HepG2 (cell line): ENCODE results near the gene CCDC30. TPM values are rescaled to one million over a fixed set of nuclear protein-coding genes. Genes with fewer than 3 reads are reported as not detected.

ENCODE experiments used
- ATAC-seq: fragments of 200-7000 bp; cut with Tn5 transposase; 3 replicates; pipeline ENCODE4 v1.9.1; 2020; ENCODE audit warnings: mild to moderate bottlenecking, moderate library complexity
- BruUV-seq: library from RNA; stranded (reverse); fragments of 400-500 nt; replicated peaks from 2 replicates; lab custom pipeline; 2021; lab: Mats Ljungman, UMichigan
- CTCF ChIA-PET: fragments of 300-600 bp; formaldehyde crosslinking; extraction: SDS; loops from one replicate; lab custom pipeline; 2021; ENCODE audit warnings: low total read pairs, inconsistent platforms, low intra/inter-chr PET ratio; lab: Yijun Ruan, JAX
- POLR2A ChIA-PET: fragments of 350-600 bp; sonication (Branson Sonifier 250); formaldehyde crosslinking; loops from one replicate; lab custom pipeline; 2020; ENCODE audit warnings: antibody characterized with exemption, inconsistent platforms; lab: Yijun Ruan, JAX
- DNase-seq: peaks from one replicate; pipeline ENCODE4 v3.0.0-alpha.2; 2015; ENCODE audit warnings: low spot score
- FAIRE-seq: peaks from 3 replicates; lab custom pipeline; 2011; peaks lifted over from hg19 to GRCh38; lab: Jason Lieb, UNC
- H2AFZ ChIP-seq: one replicate; pipeline ENCODE4 v1.6.1; 2011; ENCODE audit warnings: low read length, inconsistent platforms
- H3K27ac ChIP-seq: fragments of 300-600 bp; 3 replicates; pipeline ENCODE4 v1.8.0; 2011; ENCODE audit warnings: mixed run types, mild to moderate bottlenecking, mixed read lengths, low read length, inconsistent platforms; ENCODE audit not compliant: insufficient read depth; ENCODE audit errors: extremely low read length
- H3K27me3 ChIP-seq, 2 experiments: fragments of 200-600 bp in 1 of 2; 2 replicates in 1 of 2; 3 replicates in 1 of 2; pipeline versions ENCODE4 v1.6.0 to v1.8.0; 2011; ENCODE audit warnings: low read length in 2 of 2, mild to moderate bottlenecking in 2 of 2, moderate library complexity in 2 of 2, inconsistent platforms in 1 of 2; ENCODE audit not compliant: insufficient read depth in 2 of 2, control insufficient read depth in 1 of 2
- H3K36me3 ChIP-seq, 2 experiments: fragments of 200-600 bp in 1 of 2; replicated peaks in 1 of 2; 2 replicates in 1 of 2; 3 replicates in 1 of 2; pipeline versions ENCODE4 v1.5.1 to v1.8.0; 2011; ENCODE audit warnings: low read length in 2 of 2, inconsistent platforms in 1 of 2; ENCODE audit not compliant: insufficient read depth in 2 of 2, control insufficient read depth in 1 of 2
- H3K4me1 ChIP-seq: 2 replicates; pipeline ENCODE4 v1.5.1; 2012; ENCODE audit warnings: low read length, inconsistent platforms; ENCODE audit not compliant: insufficient read depth
- H3K4me2 ChIP-seq: 2 replicates; pipeline ENCODE4 v1.6.0; 2011; ENCODE audit warnings: low read depth, low read length, inconsistent platforms
- H3K4me3 ChIP-seq, 3 experiments: fragments of 200-600 bp in 1 of 3; sonication (generic), shearing (Covaris generic) in 1 of 3; replicated peaks in 1 of 3; 2 replicates each; pipeline ENCODE4 v1.5.1; 2011 to 2016; ENCODE audit warnings: low read length in 3 of 3, inconsistent platforms in 2 of 3, low read depth in 2 of 3, mild to moderate bottlenecking in 2 of 3, control low read depth in 1 of 3, mixed read lengths in 1 of 3; ENCODE audit not compliant: insufficient read depth in 1 of 3
- H3K79me2 ChIP-seq: one replicate; pipeline ENCODE4 v1.6.1; 2011; ENCODE audit warnings: low read length, inconsistent platforms; ENCODE audit not compliant: insufficient read depth
- H3K9ac ChIP-seq: 2 replicates; pipeline ENCODE4 v1.6.0; 2011; ENCODE audit warnings: mild to moderate bottlenecking, low read depth, low read length, inconsistent platforms; ENCODE audit not compliant: insufficient read depth
- H3K9me3 ChIP-seq: 2 replicates; pipeline ENCODE4 v1.5.1; 2012; ENCODE audit warnings: mild to moderate bottlenecking, low read length
- H4K20me1 ChIP-seq: 2 replicates; pipeline ENCODE4 v1.6.0; 2011; ENCODE audit warnings: inconsistent platforms, mild to moderate bottlenecking, low read length, moderate library complexity; ENCODE audit not compliant: insufficient read depth
- ATAD3A ChIP-seq: sonication (generic); formaldehyde crosslinking; IDR thresholded peaks from 2 replicates; pipeline ENCODE4 v1.4.0; 2020; ENCODE audit warnings: missing genetic modification reagents
- CREB1 ChIP-seq, 2 experiments: fragments of 450-650 bp in 1 of 2; IDR thresholded peaks; 2 replicates each; pipeline ENCODE4 v1.6.1; 2016 to 2017; ENCODE audit warnings: control low read depth in 1 of 2, mild to moderate bottlenecking in 1 of 2, missing compliant biosample characterization in 1 of 2, missing genetic modification characterization in 1 of 2
- GTF2F1 ChIP-seq: fragments of 150-350 bp; IDR thresholded peaks from 2 replicates; pipeline ENCODE4 v1.6.1; 2014; ENCODE audit warnings: low read length
- HES4 ChIP-seq: sonication (generic); formaldehyde crosslinking; IDR thresholded peaks from 2 replicates; pipeline ENCODE4 v1.9.0; 2021; ENCODE audit warnings: mild to moderate bottlenecking, missing genetic modification reagents, borderline replicate concordance
- NAIF1 ChIP-seq: sonication (generic); formaldehyde crosslinking; IDR thresholded peaks from 2 replicates; pipeline ENCODE4 v1.5.0; 2020; ENCODE audit warnings: mild to moderate bottlenecking, missing genetic modification reagents, borderline replicate concordance
- SP2 ChIP-seq: sonication (generic); formaldehyde crosslinking; IDR thresholded peaks from 2 replicates; pipeline ENCODE4 v1.5.1; 2020; ENCODE audit warnings: mild to moderate bottlenecking, missing genetic modification reagents
- ZBTB44 ChIP-seq: sonication (generic); formaldehyde crosslinking; IDR thresholded peaks from 2 replicates; pipeline ENCODE4 v1.4.0; 2020; ENCODE audit warnings: missing genetic modification reagents
- ZNF142 ChIP-seq: sonication (generic); formaldehyde crosslinking; IDR thresholded peaks from 2 replicates; pipeline ENCODE4 v1.4.0; 2020; ENCODE audit warnings: missing genetic modification reagents
- ZNF280D ChIP-seq: sonication (generic); formaldehyde crosslinking; IDR thresholded peaks from 2 replicates; pipeline ENCODE4 v1.5.1; 2020; ENCODE audit warnings: mild to moderate bottlenecking, missing genetic modification reagents
- ZNF547 ChIP-seq: sonication (generic); formaldehyde crosslinking; IDR thresholded peaks from 2 replicates; pipeline ENCODE4 v1.5.1; 2020; ENCODE audit warnings: mild to moderate bottlenecking, missing genetic modification reagents
- ZNF605 ChIP-seq: sonication (generic); formaldehyde crosslinking; IDR thresholded peaks from 2 replicates; pipeline ENCODE4 v1.8.0; 2022; ENCODE audit warnings: mild to moderate bottlenecking, missing genetic modification reagents
- ZNF790 ChIP-seq: sonication (generic); formaldehyde crosslinking; IDR thresholded peaks from 2 replicates; pipeline ENCODE4 v1.8.0; 2022; ENCODE audit warnings: missing genetic modification reagents, mild to moderate bottlenecking, borderline replicate concordance
- WGBS: methylation state at CpG from one replicate; pipeline ENCODE4 v1.1.6; 2017; ENCODE audit warnings: low lambda C conversion rate; 5-methylcytosine and 5-hydroxymethylcytosine counted together
- in situ Hi-C: cut with HindIII; loops from 2 replicates; pipeline ENCODE4 v1.10.0; 2017; ENCODE audit warnings: low pct_unique_long_range_greater_than_20kb; ENCODE audit not compliant: extremely low pct_ligation_motif_present
- intact Hi-C: fragments of 100-400 bp; cut with micrococcal nuclease; formaldehyde crosslinking; loops from one replicate; pipeline ENCODE4 v1.10.0; 2022; ENCODE audit not compliant: unreplicated experiment
- polyA plus RNA-seq, 8 experiments: library from polyadenylated mRNA; depleted of rRNA in 3 of 8; stranded (reverse) in 7 of 8; unstranded in 1 of 8; fragments of >200 nt; fragmentation: Illumina TruSeq in 4 of 8; extraction: Trizol in 4 of 8; gene quantifications; 2 replicates each; pipeline versions ENCODE4 v1.2.1 to v1.2.3, GENCODE V29; 2011 to 2016; ENCODE audit warnings: low read depth in 4 of 8, missing spikeins in 1 of 8, mixed read lengths in 1 of 8; ENCODE audit not compliant: insufficient read depth in 1 of 8
- total RNA-seq, 5 experiments: library from RNA; depleted of rRNA; stranded (reverse); fragments of >200 nt; fragmentation: Illumina TruSeq; extraction: Trizol; gene quantifications; 2 replicates each; pipeline ENCODE4 v1.2.3, GENCODE V29; 2016; ENCODE audit warnings: low read depth in 1 of 5

The CCDC30 gene
- total and polyA plus RNA-seq, 2 of the 13 experiments (the other 11 are each of a cell fraction or from before 2014, with no cell fraction given): 0.25 to 0.77 TPM

GRCh38 chr1:42419126-42419821, 43.8 kb upstream of the CCDC30 start:
- H3K9me3 ChIP-seq: no peaks in the 10 kb centered on the region
- ChIA-PET CTCF (no interaction called here), POLR2A (no interaction called here)
- no peak overlapping the region for H3K9ac ChIP-seq
- FAIRE-seq (no peak), DNase-seq (no peak), ATAC-seq (no peak)
- no peaks in the 10 kb centered on the region; a peak in 1 of 5 replicates for H3K36me3 ChIP-seq
- no peaks in the 10 kb centered on the region for H3K79me2 ChIP-seq
- H4K20me1 ChIP-seq: no peaks in the 10 kb centered on the region
- TF ChIP-seq ZNF280D (no peak), ATAD3A (CRISPR knock-in tag) (no peak), CREB1 (IDR thresholded peaks at IDR 0.05) (no peak), CREB1 (CRISPR knock-in tag; IDR thresholded peaks at IDR 0.05) (no peak), ZBTB44 (CRISPR knock-in tag) (no peak), ZNF142 (no peak), ZNF605 (CRISPR knock-in tag) (no peak), SP2 (CRISPR knock-in tag) (no peak), ZNF547 (CRISPR knock-in tag) (no peak), HES4 (CRISPR knock-in tag) (no peak), NAIF1 (CRISPR knock-in tag) (no peak), ZNF790 (CRISPR knock-in tag) (no peak), GTF2F1 (no peak)
- WGBS: 64% methylated on average over 5 of the region's 5 CpGs
- intact Hi-C loops: no loop called here
- no peak overlapping the region for H3K4me2 ChIP-seq
- H3K27me3 ChIP-seq: peaks cover 0 to 18% of the 10 kb centered on the region in 2 experiments; a peak in 1 of 5 replicates
- in situ Hi-C loops: no loop called here
- no peak overlapping the region for H3K4me3 ChIP-seq
- no peak overlapping the region for H2AFZ ChIP-seq
- no peak overlapping the region for H3K27ac ChIP-seq
- no peaks in the 10 kb centered on the region for H3K4me1 ChIP-seq
- no TSS peak for BruUV-seq
